HG02885 (cell line): ENCODE measurements around the gene KRT80.

ENCODE experiments used
- ATAC-seq: cut with Tn5 transposase; IDR thresholded peaks from one replicate; pipeline ENCODE4 v1.9.1; 2021; ENCODE audit warnings: mild to moderate bottlenecking; ENCODE audit not compliant: unreplicated experiment, poor library complexity

Gene KRT80

DNA sequence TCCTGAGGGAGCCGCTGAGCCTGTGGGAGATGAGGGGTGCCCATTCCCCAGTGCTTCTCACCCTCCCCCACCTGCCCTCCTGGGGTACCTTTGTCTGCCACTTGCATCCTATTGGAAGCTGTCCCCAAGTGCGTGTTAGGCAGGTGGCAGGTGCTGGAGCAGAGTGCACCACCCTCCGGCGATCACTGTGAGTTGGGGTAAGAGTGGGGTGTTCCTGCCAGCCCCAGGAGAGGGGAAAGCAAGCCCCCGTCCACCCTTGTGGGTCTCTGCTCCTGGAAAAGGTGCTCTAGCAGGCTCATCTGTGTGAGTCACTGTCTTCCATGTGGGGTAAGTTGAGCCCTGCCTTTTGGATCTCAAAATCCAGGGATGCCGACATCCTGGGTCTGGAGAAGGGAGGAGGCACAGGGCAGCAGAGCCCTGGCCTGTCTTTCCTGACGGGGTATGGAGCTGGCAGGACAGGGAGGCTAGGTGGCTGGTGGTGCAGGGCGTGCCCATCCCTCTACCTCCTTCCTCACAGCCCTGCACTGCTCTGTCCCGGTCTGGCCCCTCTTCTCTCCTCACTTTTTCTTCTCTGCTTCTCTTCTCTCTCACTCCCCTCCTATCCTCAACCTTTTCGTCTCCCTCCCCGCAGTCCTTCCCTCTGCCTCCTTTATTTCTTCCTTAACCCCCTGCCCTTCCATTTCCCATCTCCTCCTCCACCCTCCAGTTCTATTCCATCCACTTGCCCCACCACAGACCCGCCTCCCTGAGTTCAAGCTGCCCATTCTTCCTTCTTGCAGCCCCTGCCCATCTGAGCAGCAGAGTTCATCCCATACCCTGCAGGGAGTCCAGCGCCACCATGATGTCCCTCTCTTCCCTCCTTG is 21.1 kb upstream of the KRT80 start:
- no peak for ATAC-seq

DNA sequence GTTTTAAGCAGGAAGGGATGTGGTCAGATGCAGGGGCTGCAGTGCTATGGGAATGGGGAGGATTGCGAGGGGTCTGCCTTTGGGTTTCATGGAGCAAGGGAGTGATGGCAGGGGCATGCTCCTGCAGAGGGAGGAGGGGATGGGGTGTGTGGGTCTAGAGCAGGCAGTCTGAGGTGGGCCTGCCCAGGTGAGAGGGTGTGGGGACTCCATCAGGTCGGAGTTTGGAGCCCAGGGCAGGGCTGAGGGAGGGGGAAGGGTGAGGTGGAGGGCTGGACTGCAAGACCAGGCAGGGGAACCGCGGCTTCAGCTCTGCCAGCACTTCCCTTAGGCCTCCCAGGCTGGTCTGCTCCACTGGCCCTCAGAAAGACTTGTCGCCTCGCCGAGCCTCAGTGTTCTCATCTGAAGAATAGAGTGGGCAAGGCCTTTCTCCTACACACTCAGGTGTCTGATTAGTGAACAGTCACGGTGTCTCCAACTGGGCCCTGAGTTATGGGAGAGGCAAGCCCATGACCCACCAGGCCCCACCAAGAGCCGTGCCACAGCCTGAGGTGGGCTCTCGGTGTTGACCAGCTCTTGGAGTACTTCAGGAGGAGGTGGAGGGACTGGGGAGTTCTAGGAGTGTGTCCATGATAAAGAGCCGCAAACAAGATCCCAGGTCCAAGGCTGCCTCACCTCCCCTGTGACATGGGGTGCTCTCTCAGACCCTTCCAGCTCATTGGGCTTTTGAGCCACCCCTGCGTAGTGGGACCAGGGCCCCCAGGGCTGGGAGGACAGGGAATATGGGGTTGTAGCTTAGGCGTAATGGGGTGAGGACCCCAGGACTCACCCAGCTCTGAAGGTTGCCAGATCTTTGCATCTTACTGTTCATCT is 20.1 kb upstream of the KRT80 start:
- ATAC-seq, result no peak

- ATAC-seq, result no peak
Observed at GRCh38 chr12:52210925-52211650, 19.3 kb upstream of the KRT80 start.

DNA sequence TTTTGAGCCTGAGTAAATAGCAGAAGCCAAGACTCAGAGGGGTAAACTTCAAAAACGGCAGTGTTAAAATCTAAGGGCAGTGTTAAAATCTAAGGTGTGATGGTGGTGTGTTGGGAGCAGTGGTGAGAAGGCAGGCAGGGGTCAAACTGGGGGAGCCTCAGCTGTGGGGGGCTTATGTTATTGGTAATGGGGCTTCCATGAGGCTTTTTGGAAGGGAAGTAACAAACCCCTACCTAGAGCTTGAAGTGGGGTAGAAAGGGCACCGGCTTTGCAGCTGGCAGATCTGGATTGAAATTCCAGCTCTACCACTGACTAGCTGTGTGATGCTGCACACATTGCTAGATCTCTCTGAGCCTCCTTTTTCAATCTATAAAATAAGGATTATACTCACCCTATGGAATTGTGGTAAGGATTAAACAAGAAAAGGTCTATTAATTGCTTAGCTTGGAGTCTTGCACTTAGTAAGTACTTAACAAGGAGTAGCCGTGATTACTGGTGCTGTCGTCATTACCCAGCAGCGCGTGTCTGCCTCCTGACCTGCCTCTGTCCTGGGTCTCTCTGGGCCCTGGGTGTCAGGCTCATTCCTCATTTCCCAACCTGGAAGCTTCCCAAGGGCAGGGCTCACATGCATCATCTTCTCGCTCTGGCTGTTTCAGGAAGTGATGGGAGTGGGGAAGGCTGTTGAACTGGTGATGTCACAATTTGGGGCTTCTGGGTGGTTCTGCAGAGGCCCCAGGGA is 18.5 kb upstream of the KRT80 start:
- no peak for ATAC-seq

DNA sequence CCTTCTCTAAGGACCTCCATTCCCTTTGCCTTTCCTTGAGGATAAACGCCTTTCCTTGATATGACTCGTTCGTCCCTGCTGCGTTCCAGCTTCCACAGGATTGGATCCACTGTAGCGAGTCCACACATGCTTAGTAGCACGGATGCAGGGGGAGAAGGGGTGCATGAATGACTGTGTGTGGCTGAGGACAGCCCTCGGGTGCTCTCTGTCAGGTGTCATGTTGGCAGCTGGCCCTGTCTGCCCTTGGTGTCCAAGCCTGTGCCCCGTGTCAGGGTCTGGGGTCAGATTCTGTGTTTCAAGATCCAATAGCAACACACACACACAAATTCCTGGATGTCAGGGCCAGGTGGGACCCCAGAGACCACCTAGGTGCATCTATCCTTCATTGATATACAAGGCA is 17.5 kb upstream of the KRT80 start:
- no peak for ATAC-seq

- ATAC-seq, result no peak
Observed at GRCh38 chr12:52208424-52209165, 16.8 kb upstream of the KRT80 start.

GRCh38 chr12:52207895-52208294 is 16.1 kb upstream of the KRT80 start:
- ATAC-seq, result no peak

- no peak for ATAC-seq
Observed at GRCh38 chr12:52207106-52207505, 15.3 kb upstream of the KRT80 start.

- ATAC-seq, result no peak
Observed at GRCh38 chr12:52206304-52207040, 14.7 kb upstream of the KRT80 start.

DNA sequence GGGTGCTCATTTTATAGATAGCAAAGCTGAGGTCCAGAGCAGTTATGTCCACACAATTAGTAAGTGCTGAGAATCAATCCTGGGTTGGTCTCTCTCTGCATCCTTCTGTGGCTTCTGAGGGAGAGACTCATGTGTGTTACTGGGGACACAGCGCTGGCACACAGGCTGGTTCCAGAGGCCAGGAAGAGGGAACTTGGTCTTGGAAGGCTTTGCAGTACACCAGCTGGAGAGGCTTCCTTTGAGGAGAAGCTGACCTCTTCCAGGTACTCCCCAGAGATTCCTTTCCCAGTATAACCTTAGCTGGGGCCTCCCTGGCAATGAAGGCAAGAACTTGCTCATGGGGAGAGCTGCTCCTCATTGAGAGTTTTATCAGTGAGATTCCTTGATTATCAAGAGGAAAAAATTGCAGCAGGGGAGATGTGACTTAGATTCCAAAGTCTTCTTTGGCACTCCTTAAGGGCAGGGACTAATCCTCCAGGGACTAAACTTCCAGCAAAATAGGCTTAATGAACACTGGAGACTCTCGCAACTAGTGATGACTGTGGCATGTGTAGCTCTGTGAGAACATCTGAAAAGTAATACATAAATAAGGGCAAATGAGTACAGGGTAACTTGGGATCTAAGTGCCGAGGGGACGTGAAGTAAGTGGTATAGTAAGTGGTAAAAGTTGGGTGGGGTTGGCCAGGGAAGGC is 13.9 kb upstream of the KRT80 start:
- no peak for ATAC-seq

GRCh38 chr12:52204931-52205505 is 13.2 kb upstream of the KRT80 start:
- no peak for ATAC-seq

GRCh38 chr12:52204095-52204930 is 12.5 kb upstream of the KRT80 start:
- ATAC-seq, result no peak

- no peak for ATAC-seq
Observed at GRCh38 chr12:52203079-52203921, 11.5 kb upstream of the KRT80 start.

GRCh38 chr12:52202361-52203078 is 10.7 kb upstream of the KRT80 start:
- no peak for ATAC-seq

DNA sequence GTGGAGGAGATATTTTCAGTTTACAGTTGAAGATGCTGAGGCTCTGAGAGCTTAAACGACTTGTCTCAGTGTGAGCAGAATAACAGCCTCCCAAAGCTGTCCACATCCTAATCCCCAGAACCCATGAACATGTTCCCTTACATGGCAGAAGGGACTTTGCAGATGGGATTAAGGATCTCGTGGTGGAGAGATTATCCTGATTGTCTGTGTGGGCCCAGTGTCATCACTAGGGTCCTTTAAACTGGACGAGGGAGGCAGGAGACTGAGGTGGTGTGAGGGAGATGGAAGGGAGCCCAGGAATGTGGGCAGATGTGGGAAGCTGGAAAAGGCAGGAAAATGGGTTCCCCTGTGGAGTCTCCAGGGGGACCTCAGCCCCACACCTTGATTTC is 9.6 kb upstream of the KRT80 start:
- ATAC-seq, result no peak
